ENCODE data around the gene F7.

- TF ChIP-seq EZH2 (IDR thresholded peaks at IDR 0.05; ENCODE audit: insufficient read depth, poor library complexity, severe bottlenecking) (no peak), EZH2phosphoT487 (IDR thresholded peaks at IDR 0.05; ENCODE audit: insufficient read depth, low read depth) (no peak)
Measured at GRCh38 chr13:113124211-113124970, 18.8 kb downstream of the F7 start.
